ENCODE measurements around the gene ACSL1. TPM values are rescaled to one million over a fixed set of nuclear protein-coding genes. Genes with fewer than 3 reads are reported as not detected.

ACSL1 gene
- 1,000 to 10,000 TPM in 1 of 3 donors, 100 to 1,000 TPM in 2; 229 to 1,419 (median 453) TPM for polyA plus RNA-seq

GRCh38 chr4:184825896-184826690 is at the start of gene ACSL1:
Gene ACSL1, minus strand, starts transcription at chr4:184825968. Its CDS starts 22,454 bp downstream, at chr4:184803514.
- peak within 1 kb of the TSS; percentile 40 for H3K27ac ChIP-seq (ENCODE audit: low read depth, low read length)
- 1 to 2% (median 1%) methylated on average over 63 to 94 of the region's 94 CpGs for WGBS, 3 donors

- 57 to 78% (median 72%) methylated on average over 2 of the region's 2 CpGs for WGBS, 3 donors
Observed at GRCh38 chr4:184873054-184873453, 47.3 kb upstream of the ACSL1 start.

GRCh38 chr4:184870718-184871117 is 45.0 kb upstream of the ACSL1 start:
- 49 to 79% (median 72%) methylated on average over 4 of the region's 4 CpGs for WGBS, 3 donors

More at GRCh38 chr4:184873054-184873453, 47.3 kb upstream of the ACSL1 start:
- H3K27ac ChIP-seq (ENCODE audit: low read depth, low read length): no peak overlapping the region

GRCh38 chr4:184868623-184869022 is 42.9 kb upstream of the ACSL1 start:
- 74 to 84% (median 84%) methylated on average over 3 of the region's 3 CpGs for WGBS, 3 donors
- H3K27ac ChIP-seq (ENCODE audit: low read depth, low read length): no peak overlapping the region

More at GRCh38 chr4:184870718-184871117, 45.0 kb upstream of the ACSL1 start:
- H3K27ac ChIP-seq (ENCODE audit: low read depth, low read length): no peak overlapping the region

GRCh38 chr4:184863916-184864315 is 38.1 kb upstream of the ACSL1 start:
- WGBS, 3 donors: 65 to 78% (median 66%) methylated on average over 3 of the region's 3 CpGs
- H3K27ac ChIP-seq (ENCODE audit: low read depth, low read length): no peak overlapping the region

- H3K27ac ChIP-seq (ENCODE audit: low read depth, low read length): no peak overlapping the region
- WGBS, 3 donors: 55 to 76% (median 59%) methylated on average over 5 of the region's 5 CpGs
Observed at GRCh38 chr4:184861047-184861446, 35.3 kb upstream of the ACSL1 start.

- H3K27ac ChIP-seq (ENCODE audit: low read depth, low read length): no peak overlapping the region
- WGBS, 3 donors: 57 to 83% (median 64%) methylated on average over 15 of the region's 15 CpGs
Observed at GRCh38 chr4:184860018-184860779, 34.4 kb upstream of the ACSL1 start.

- WGBS, 3 donors: 68 to 80% (median 71%) methylated on average over 11 of the region's 11 CpGs
- H3K27ac ChIP-seq (ENCODE audit: low read depth, low read length): no peak overlapping the region
Observed at GRCh38 chr4:184857441-184858121, 31.8 kb upstream of the ACSL1 start.

GRCh38 chr4:184856277-184856609 is 30.5 kb upstream of the ACSL1 start:
- WGBS, 3 donors: 40 to 80% (median 44%) methylated on average over 1 of the region's 1 CpG
- no peak overlapping the region for H3K27ac ChIP-seq (ENCODE audit: low read depth, low read length)

- 28 to 70% (median 43%) methylated on average over 6 of the region's 6 CpGs for WGBS, 3 donors
- H3K27ac ChIP-seq (ENCODE audit: low read depth, low read length): peak overlapping the region; percentile 79
Observed at GRCh38 chr4:184854673-184855072, 28.9 kb upstream of the ACSL1 start.

GRCh38 chr4:184853436-184853835 is 27.7 kb upstream of the ACSL1 start:
- 86 to 90% (median 88%) methylated on average over 9 of the region's 9 CpGs for WGBS, 3 donors
- H3K27ac ChIP-seq (ENCODE audit: low read depth, low read length): peak overlapping the region; percentile 15

- 0 to 29% (median 0%) methylated on average over 1 of the region's 1 CpG for WGBS, 3 donors
Observed at GRCh38 chr4:184851886-184852285, 26.1 kb upstream of the ACSL1 start.

GRCh38 chr4:184851200-184851541 is 25.4 kb upstream of the ACSL1 start:
- H3K27ac ChIP-seq (ENCODE audit: low read depth, low read length): no peak overlapping the region
- 44 to 75% (median 46%) methylated on average over 3 of the region's 3 CpGs for WGBS, 3 donors

More at GRCh38 chr4:184851886-184852285, 26.1 kb upstream of the ACSL1 start:
- H3K27ac ChIP-seq (ENCODE audit: low read depth, low read length): no peak overlapping the region

- H3K27ac ChIP-seq (ENCODE audit: low read depth, low read length): peak overlapping the region; percentile 23
- WGBS, 3 donors: 65 to 77% (median 69%) methylated on average over 10 of the region's 10 CpGs
Observed at GRCh38 chr4:184850431-184851199, 24.8 kb upstream of the ACSL1 start.

GRCh38 chr4:184850018-184850417 is 24.2 kb upstream of the ACSL1 start:
- 59 to 75% (median 72%) methylated on average over 3 of the region's 3 CpGs for WGBS, 3 donors
- H3K27ac ChIP-seq (ENCODE audit: low read depth, low read length): peak overlapping the region; percentile 23

- WGBS, 3 donors: 50 to 84% (median 59%) methylated on average over 3 of the region's 3 CpGs
- no peak overlapping the region for H3K27ac ChIP-seq (ENCODE audit: low read depth, low read length)
Observed at GRCh38 chr4:184849185-184849584, 23.4 kb upstream of the ACSL1 start.

- no peak overlapping the region for H3K27ac ChIP-seq (ENCODE audit: low read depth, low read length)
- WGBS, 3 donors: 53 to 68% (median 68%) methylated on average over 3 of the region's 3 CpGs
Observed at GRCh38 chr4:184848510-184848909, 22.7 kb upstream of the ACSL1 start.

- WGBS, 3 donors: 88% methylated on average over 3 of the region's 3 CpGs
- H3K27ac ChIP-seq (ENCODE audit: low read depth, low read length): no peak overlapping the region
Observed at GRCh38 chr4:184846531-184846930, 20.8 kb upstream of the ACSL1 start.
